BE2C (cell line): ENCODE data around the gene BMF.
"Not testable (repeated sequence)": the region's sequence is repeated elsewhere in the genome, so short reads cannot be mapped to it uniquely, and the experiment has no call there.

Experiments used
- DNase-seq: peaks from one replicate; pipeline ENCODE4 v3.0.0-alpha.2; 2020
- H3K27me3 ChIP-seq: fragments of 250-450 bp; sonication (Bioruptor Pico); 2 replicates; pipeline ENCODE4 v1.5.1; 2020; ENCODE audit warnings: mild to moderate bottlenecking
- H3K36me3 ChIP-seq: fragments of 250-450 bp; sonication (Bioruptor Pico); 2 replicates; pipeline ENCODE4 v1.5.1; 2020; ENCODE audit warnings: mild to moderate bottlenecking
- H3K4me1 ChIP-seq: fragments of 250-450 bp; sonication (Bioruptor Pico); 2 replicates; pipeline ENCODE4 v1.5.1; 2020
- H3K4me3 ChIP-seq: 2 replicates; pipeline ENCODE4 v1.5.1; 2011; ENCODE audit warnings: low read depth, low read length
- H3K9me3 ChIP-seq: fragments of 250-450 bp; sonication (Bioruptor Pico); 2 replicates; pipeline ENCODE4 v1.5.1; 2020
- TF ChIP-seq, protein P1 (sequence below): IDR thresholded peaks from 2 replicates; pipeline ENCODE4 v1.5.1; 2012; ENCODE audit warnings: mild to moderate bottlenecking, low read depth, low read length

Gene BMF

DNA sequence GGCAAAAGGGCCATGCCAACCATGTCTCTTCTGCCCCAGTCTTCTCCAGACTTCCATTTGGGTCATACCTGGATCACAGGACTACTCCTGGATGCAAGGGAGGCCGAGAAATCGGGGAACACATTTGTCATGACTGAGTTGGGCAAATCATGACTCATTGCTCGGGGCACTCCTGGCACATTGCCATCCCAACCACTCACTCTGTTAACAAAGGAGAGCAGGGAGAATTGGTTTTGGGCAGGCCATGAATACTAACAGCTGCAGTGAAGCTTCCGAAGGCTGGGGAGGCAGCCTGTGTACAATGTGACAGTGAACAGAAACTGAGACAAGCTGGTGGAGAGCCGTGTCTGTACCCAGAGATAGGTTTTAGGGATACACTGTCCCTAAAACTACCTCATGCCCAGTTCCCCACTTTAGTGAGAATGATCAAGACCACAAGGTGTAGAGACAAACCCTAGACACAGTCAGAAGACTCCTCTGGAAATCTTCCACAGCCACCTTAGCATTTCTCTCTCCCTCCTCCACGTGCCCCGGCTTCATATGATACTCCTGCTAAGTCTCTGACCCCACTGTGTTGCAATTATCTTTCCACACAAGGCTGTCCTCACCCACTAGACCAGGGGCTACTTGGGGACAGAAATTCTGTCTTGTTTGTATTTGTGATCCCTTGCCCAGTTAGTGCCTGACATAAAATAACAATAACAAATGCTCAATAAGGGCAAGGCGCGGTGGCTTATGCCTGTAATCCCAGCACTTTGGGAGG, 41.7 kb upstream of the BMF start:
- H3K9me3 ChIP-seq = no peaks in the 10 kb centered on the region
- no peaks in the 10 kb centered on the region for H3K27me3 ChIP-seq
- no peak overlapping the region for H3K4me3 ChIP-seq
- TF ChIP-seq, protein P1, sequence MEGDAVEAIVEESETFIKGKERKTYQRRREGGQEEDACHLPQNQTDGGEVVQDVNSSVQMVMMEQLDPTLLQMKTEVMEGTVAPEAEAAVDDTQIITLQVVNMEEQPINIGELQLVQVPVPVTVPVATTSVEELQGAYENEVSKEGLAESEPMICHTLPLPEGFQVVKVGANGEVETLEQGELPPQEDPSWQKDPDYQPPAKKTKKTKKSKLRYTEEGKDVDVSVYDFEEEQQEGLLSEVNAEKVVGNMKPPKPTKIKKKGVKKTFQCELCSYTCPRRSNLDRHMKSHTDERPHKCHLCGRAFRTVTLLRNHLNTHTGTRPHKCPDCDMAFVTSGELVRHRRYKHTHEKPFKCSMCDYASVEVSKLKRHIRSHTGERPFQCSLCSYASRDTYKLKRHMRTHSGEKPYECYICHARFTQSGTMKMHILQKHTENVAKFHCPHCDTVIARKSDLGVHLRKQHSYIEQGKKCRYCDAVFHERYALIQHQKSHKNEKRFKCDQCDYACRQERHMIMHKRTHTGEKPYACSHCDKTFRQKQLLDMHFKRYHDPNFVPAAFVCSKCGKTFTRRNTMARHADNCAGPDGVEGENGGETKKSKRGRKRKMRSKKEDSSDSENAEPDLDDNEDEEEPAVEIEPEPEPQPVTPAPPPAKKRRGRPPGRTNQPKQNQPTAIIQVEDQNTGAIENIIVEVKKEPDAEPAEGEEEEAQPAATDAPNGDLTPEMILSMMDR = no peak
- DNase-seq = peak; percentile 77
- no peaks in the 10 kb centered on the region for H3K36me3 ChIP-seq
- H3K4me1 ChIP-seq = peaks cover 9% of the 10 kb centered on the region

DNA sequence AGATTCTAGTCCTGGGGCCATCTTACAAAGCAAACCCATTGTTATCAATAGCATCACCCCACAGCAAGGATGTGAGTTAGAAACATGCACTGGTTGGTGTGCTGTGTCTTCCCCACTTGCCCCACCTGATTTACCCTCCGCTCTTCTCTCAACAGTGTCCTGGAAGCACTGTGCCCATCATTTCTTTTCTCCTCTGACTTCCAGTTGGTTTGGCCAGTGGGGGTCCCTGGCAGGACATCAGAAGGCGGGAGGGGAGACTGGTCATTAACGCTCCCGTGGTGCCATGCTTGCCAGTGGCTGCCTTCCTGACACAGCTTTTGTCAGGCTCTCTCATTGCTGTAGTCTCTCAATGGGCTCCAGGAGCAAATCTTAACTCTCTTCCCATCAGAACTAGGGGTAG, 40.7 kb upstream of the BMF start:
- H3K4me3 ChIP-seq = no peak overlapping the region
- H3K9me3 ChIP-seq = no peaks in the 10 kb centered on the region
- H3K27me3 ChIP-seq = no peaks in the 10 kb centered on the region
- no peaks in the 10 kb centered on the region for H3K36me3 ChIP-seq
- peaks cover 9% of the 10 kb centered on the region for H3K4me1 ChIP-seq
- DNase-seq = no peak
- TF ChIP-seq, protein P1 = no peak

DNA sequence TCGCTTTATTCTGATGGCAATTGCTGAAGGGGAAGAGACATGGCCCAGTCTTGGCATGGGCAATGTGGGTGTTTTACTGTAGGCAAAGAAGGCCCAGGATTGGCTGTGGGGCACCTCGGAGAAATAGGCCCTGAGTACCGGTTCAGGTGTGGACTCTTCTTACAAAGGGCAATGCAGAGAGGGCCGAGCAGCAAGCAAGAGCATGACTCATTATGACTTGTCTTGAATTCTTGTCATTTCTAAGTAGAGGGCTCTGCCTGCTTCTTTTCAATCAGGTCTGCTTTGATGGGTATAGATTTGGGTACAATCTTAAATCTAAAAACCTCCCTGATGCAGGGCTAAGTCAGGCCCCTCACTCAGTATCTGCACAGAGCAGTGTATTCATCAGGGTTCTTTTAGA, 37.4 kb upstream of the BMF start:
- H3K4me3 ChIP-seq = no peak overlapping the region
- no peaks in the 10 kb centered on the region for H3K36me3 ChIP-seq
- DNase-seq = no peak
- H3K4me1 ChIP-seq = peaks cover 9% of the 10 kb centered on the region
- TF ChIP-seq, protein P1 = no peak
- H3K9me3 ChIP-seq = no peaks in the 10 kb centered on the region
- no peaks in the 10 kb centered on the region for H3K27me3 ChIP-seq

DNA sequence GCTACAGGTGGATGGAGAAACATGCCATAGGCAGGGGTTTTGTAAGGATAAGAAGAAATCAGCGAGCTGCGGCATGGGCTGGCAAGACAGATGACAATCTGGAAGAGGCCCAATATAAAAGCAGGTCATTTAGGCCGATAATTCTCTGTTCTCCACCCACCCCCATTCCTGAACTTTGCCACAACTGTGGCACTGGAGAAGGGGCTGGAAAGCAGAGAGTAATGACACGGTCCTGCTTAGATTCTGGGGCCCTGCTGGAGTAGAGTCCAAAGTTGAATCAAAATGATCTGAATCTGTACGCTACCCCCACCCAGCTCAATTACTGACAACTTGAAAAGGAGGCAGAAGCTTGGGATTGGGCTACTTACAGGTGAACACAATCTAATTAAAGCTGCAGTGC, 33.7 kb upstream of the BMF start:
- H3K9me3 ChIP-seq = no peaks in the 10 kb centered on the region
- H3K4me1 ChIP-seq = no peaks in the 10 kb centered on the region
- H3K36me3 ChIP-seq = no peaks in the 10 kb centered on the region
- DNase-seq = no peak
- TF ChIP-seq, protein P1 = no peak
- H3K4me3 ChIP-seq = no peak overlapping the region
- no peaks in the 10 kb centered on the region for H3K27me3 ChIP-seq

DNA sequence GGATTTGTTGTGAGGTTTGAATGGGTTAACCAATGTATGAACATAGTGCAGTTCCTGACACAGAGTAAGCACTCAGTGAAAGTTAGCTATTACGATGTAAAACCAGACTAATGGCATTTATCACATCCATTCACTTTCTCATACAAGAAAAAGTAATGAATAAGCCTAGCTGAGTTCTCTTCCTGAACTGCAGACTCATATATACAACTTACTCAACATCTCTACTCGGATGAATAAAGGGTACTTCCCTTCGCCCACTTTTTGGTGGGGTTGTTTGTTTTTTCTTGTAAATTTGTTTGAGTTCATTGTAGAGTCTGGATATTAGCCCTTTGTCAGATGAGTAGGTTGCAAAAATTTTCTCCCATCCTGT, 29.5 kb upstream of the BMF start:
- H3K27me3 ChIP-seq = not testable (repeated sequence)

DNA sequence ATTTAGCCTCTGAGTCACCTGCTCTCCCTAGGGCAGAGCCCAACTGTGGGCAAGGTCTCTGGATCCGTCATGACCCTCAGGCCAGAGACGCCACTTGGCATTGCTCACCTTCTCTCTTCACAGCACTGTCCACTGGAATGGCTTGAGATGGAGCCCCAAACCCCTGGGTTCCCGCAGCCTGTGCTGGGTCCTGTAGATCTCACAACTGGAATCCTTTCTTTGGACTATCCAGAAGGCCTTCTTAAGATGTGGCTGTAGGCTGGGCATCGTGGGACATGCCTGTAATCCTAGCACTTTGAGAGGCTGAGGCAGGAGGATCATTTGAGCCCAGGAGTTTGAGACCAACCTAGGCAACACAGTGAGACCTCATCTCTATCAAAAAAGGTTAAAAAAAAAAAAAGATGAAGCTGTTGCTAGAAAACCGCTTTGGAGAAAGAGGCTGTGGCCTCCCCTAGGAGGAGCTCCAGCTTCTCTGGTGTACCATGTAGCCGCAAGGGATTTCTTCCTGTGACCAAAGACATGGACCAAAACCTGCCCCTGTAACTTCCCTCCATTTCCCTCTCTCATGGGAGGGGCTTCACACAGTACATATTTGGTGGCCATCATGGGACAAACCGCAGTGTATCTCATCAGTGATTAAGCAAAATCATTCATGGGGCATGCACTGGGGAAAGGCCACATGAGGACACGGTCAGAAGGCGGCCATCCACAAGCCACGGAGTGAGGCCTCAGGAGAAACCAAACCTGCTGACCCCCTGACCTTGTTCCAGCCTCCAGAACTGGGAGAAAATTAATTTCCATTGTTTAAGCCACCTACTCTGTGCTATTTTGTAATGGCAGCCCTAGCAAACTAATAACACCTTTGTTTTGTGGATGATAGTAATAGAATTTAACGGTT, 28.9 kb upstream of the BMF start:
- DNase-seq = no peak
- TF ChIP-seq, protein P1 = no peak
- Histone ChIP-seq H3K27me3 (no peaks in the 10 kb centered on the region), H3K4me3 (no peak overlapping the region), H3K36me3 (no peaks in the 10 kb centered on the region), H3K9me3 (no peaks in the 10 kb centered on the region), H3K4me1 (no peaks in the 10 kb centered on the region)

More for the DNA sequence above, 29.5 kb upstream of the BMF start:
- H3K4me3 ChIP-seq, H3K9me3 ChIP-seq, DNase-seq, H3K36me3 ChIP-seq, H3K4me1 ChIP-seq: not testable (repeated sequence)
